K562 (cell line): ENCODE measurements around the gene HEPHL1. TPM values are rescaled to one million over a fixed set of nuclear protein-coding genes. Genes with fewer than 3 reads are reported as not detected.

Experiments used
- ATAC-seq: fragments of 200-7000 bp; cut with Tn5 transposase; 3 replicates; pipeline ENCODE4 v1.9.1; 2020; ENCODE audit warnings: moderate library complexity
- BruUV-seq: library from RNA; stranded (reverse); fragments of 400-500 nt; replicated peaks from 2 replicates; lab custom pipeline; 2021; lab: Mats Ljungman, UMichigan
- CTCF ChIA-PET: fragments of 300-600 bp; formaldehyde crosslinking; extraction: SDS; loops from one replicate; lab custom pipeline; 2021; ENCODE audit warnings: low intra/inter-chr PET ratio; lab: Yijun Ruan, JAX
- POLR2A ChIA-PET: fragments of 300-600, 350-650 bp; sonication (Branson Sonifier 250); formaldehyde crosslinking; extraction: SDS; loops from one replicate; lab custom pipeline; 2021; ENCODE audit warnings: antibody characterized with exemption, inconsistent platforms; lab: Yijun Ruan, JAX
- DNase-seq, 4 experiments: peaks; one replicate each; pipeline versions ENCODE4 v3.0.0 to v3.0.0-alpha.2; 2011 to 2018; ENCODE audit warnings: low spot score in 3 of 4, mixed read lengths in 3 of 4; ENCODE audit errors: extremely low read depth in 1 of 4
- FAIRE-seq: peaks from 2 replicates; lab custom pipeline; 2011; peaks lifted over from hg19 to GRCh38; lab: Jason Lieb, UNC
- H2AFZ ChIP-seq: 2 replicates; pipeline ENCODE4 v1.6.0; 2011; ENCODE audit warnings: low read depth, low read length, control low read depth, inconsistent platforms
- H3K27ac ChIP-seq: fragments of 200-600 bp; 3 replicates; pipeline ENCODE4 v1.8.0; 2011; ENCODE audit warnings: low read depth, mild to moderate bottlenecking, control low read depth, inconsistent platforms, low read length, moderate library complexity, mixed read lengths; ENCODE audit errors: extremely low read depth
- H3K27me3 ChIP-seq, 2 experiments: fragments of 300-600 bp in 1 of 2; 2 replicates in 1 of 2; 3 replicates in 1 of 2; pipeline versions ENCODE4 v1.6.0 to v1.8.0; 2011; ENCODE audit warnings: inconsistent platforms in 2 of 2, low read length in 2 of 2, mild to moderate bottlenecking in 1 of 2, mixed read lengths in 1 of 2, moderate library complexity in 1 of 2; ENCODE audit not compliant: control insufficient read depth in 2 of 2, insufficient read depth in 2 of 2
- H3K36me3 ChIP-seq: fragments of 300-600 bp; 3 replicates; pipeline ENCODE4 v1.8.0; 2011; ENCODE audit warnings: mild to moderate bottlenecking, low read length, inconsistent platforms; ENCODE audit not compliant: control insufficient read depth, insufficient read depth
- H3K4me1 ChIP-seq, 2 experiments: fragments of 200-600 bp in 1 of 2; replicated peaks in 1 of 2; 2 replicates in 1 of 2; 3 replicates in 1 of 2; pipeline versions ENCODE4 v1.5.1 to v1.8.0; 2011; ENCODE audit warnings: inconsistent platforms in 2 of 2, low read length in 2 of 2, mild to moderate bottlenecking in 1 of 2, mixed read lengths in 1 of 2, moderate library complexity in 1 of 2; ENCODE audit not compliant: control insufficient read depth in 2 of 2, insufficient read depth in 2 of 2
- H3K4me2 ChIP-seq: 2 replicates; pipeline ENCODE4 v1.6.1; 2011; ENCODE audit warnings: low read length, control low read depth, inconsistent platforms, mixed read lengths; ENCODE audit not compliant: insufficient read depth
- H3K4me3 ChIP-seq: fragments of 200-600 bp; sonication (generic), shearing (Covaris generic); 2 replicates; pipeline ENCODE4 v1.5.1; 2016; ENCODE audit warnings: control low read depth, inconsistent platforms
- H3K79me2 ChIP-seq: fragments of 200-600 bp; 3 replicates; pipeline ENCODE4 v1.8.0; 2011; ENCODE audit warnings: low read length, inconsistent platforms; ENCODE audit not compliant: control insufficient read depth, insufficient read depth
- H3K9ac ChIP-seq, 2 experiments: 2 replicates each; pipeline versions ENCODE4 v1.6.0 to v1.6.1; 2011; ENCODE audit warnings: low read depth in 2 of 2, low read length in 2 of 2, control low read depth in 1 of 2, inconsistent platforms in 1 of 2, mild to moderate bottlenecking in 1 of 2, mixed read lengths in 1 of 2; ENCODE audit not compliant: insufficient read depth in 1 of 2
- H3K9me1 ChIP-seq: one replicate; pipeline ENCODE4 v1.6.0; 2011; ENCODE audit warnings: inconsistent platforms, mild to moderate bottlenecking, low read length, moderate library complexity; ENCODE audit not compliant: control insufficient read depth, insufficient read depth
- H3K9me3 ChIP-seq: replicated peaks from 2 replicates; pipeline ENCODE4 v1.5.1; 2011; ENCODE audit warnings: low read depth, low read length, inconsistent platforms; ENCODE audit not compliant: control insufficient read depth, insufficient read depth
- H4K20me1 ChIP-seq: replicated peaks from 2 replicates; pipeline ENCODE4 v1.6.1; 2011; ENCODE audit warnings: low read length, inconsistent platforms, mixed read lengths; ENCODE audit not compliant: control insufficient read depth, insufficient read depth
- ASH1L ChIP-seq: fragments of 450-650 bp; IDR thresholded peaks from 2 replicates; pipeline ENCODE4 v1.6.1; 2018; ENCODE audit warnings: borderline replicate concordance, mild to moderate bottlenecking, low read depth; ENCODE audit not compliant: partially characterized antibody
- FOXA3 ChIP-seq, 2 experiments: fragments of 450-650 bp in 1 of 2; sonication (generic) in 1 of 2; formaldehyde crosslinking; IDR thresholded peaks in 1 of 2; conservative IDR thresholded peaks in 1 of 2; 2 replicates each; pipeline versions ENCODE4 v1.4.0 to v1.8.0; 2020 to 2022; ENCODE audit warnings: mild to moderate bottlenecking in 2 of 2, missing genetic modification reagents in 1 of 2
- KLF6 ChIP-seq: fragments of 250-450 bp; sonication (Bioruptor Pico); IDR thresholded peaks from 2 replicates; pipeline ENCODE4 v1.4.0; 2020; ENCODE audit warnings: mild to moderate bottlenecking, moderate library complexity, borderline replicate concordance
- PTTG1 ChIP-seq: fragments of 450-650 bp; IDR thresholded peaks from 2 replicates; pipeline ENCODE4 v1.6.1; 2016; ENCODE audit warnings: low read depth, mild to moderate bottlenecking, missing genetic modification characterization, missing compliant biosample characterization
- PYGO2 ChIP-seq: fragments of 450-650 bp; IDR thresholded peaks from 2 replicates; pipeline ENCODE4 v1.6.1; 2016; ENCODE audit warnings: mild to moderate bottlenecking, missing genetic modification characterization, moderate library complexity, missing compliant biosample characterization
- RAD21 ChIP-seq, 2 experiments: fragments of 250-450 bp in 1 of 2; fragments of 450-650 bp in 1 of 2; sonication (Bioruptor Pico) in 1 of 2; formaldehyde crosslinking in 1 of 2; IDR thresholded peaks in 1 of 2; conservative IDR thresholded peaks in 1 of 2; 2 replicates each; pipeline versions ENCODE4 v1.4.0 to v1.8.0; 2020 to 2022; ENCODE audit warnings: mild to moderate bottlenecking in 2 of 2, moderate library complexity in 1 of 2
- RFX5 ChIP-seq: IDR thresholded peaks from 2 replicates; pipeline ENCODE4 v1.6.1; 2011; ENCODE audit warnings: low read depth, mild to moderate bottlenecking, improper control_type of control experiment, low read length
- SPI1 ChIP-seq: IDR thresholded peaks from 2 replicates; pipeline ENCODE4 v1.6.1; 2011; ENCODE audit warnings: low read depth, low read length, control low read depth, borderline replicate concordance
- STAT6 ChIP-seq: sonication (generic); formaldehyde crosslinking; IDR thresholded peaks from 2 replicates; pipeline ENCODE4 v1.8.1; 2023; ENCODE audit warnings: mild to moderate bottlenecking, missing genetic modification reagents
- UBTF ChIP-seq, 2 experiments: IDR thresholded peaks; 2 replicates each; pipeline ENCODE4 v1.6.1; 2012; ENCODE audit warnings: improper control_type of control experiment in 2 of 2, low read depth in 2 of 2, low read length in 2 of 2, borderline replicate concordance in 1 of 2
- ZBTB9 ChIP-seq: fragments of 450-650 bp; formaldehyde crosslinking; IDR thresholded peaks from 2 replicates; pipeline ENCODE4 v1.4.0; 2020; ENCODE audit warnings: mild to moderate bottlenecking, moderate library complexity
- ZFP30 ChIP-seq: fragments of 250-450 bp; sonication (Bioruptor Pico); IDR thresholded peaks from 2 replicates; pipeline ENCODE4 v1.8.0; 2022; ENCODE audit warnings: moderate library complexity, mild to moderate bottlenecking, inconsistent platforms, borderline replicate concordance
- ZNF395 ChIP-seq: fragments of 200-800 bp; sonication (Bioruptor generic); IDR thresholded peaks from 2 replicates; pipeline ENCODE4 v1.6.1; 2017; ENCODE audit warnings: missing genetic modification characterization, missing compliant biosample characterization
- ZNF41 ChIP-seq: fragments of 250-450 bp; sonication (Bioruptor Pico); conservative IDR thresholded peaks from 2 replicates; pipeline ENCODE4 v1.4.0; 2020; ENCODE audit warnings: mild to moderate bottlenecking
- ZNF431 ChIP-seq: sonication (generic); formaldehyde crosslinking; IDR thresholded peaks from 2 replicates; pipeline ENCODE4 v1.8.0; 2022; ENCODE audit warnings: mild to moderate bottlenecking, missing genetic modification reagents
- in situ Hi-C: fragments of 300-500 bp; cut with MboI; formaldehyde crosslinking; loops from 4 replicates; pipeline ENCODE4 v1.15.0; 2018; ENCODE audit warnings: inconsistent platforms, mixed read lengths
- intact Hi-C: fragments of 100-400 bp; cut with micrococcal nuclease; formaldehyde crosslinking; loops from 2 replicates; pipeline ENCODE4 v1.14.2; 2022
- polyA plus RNA-seq, 8 experiments: library from polyadenylated mRNA; depleted of rRNA in 4 of 8; stranded (reverse) in 5 of 8; unstranded in 3 of 8; fragments of >200 nt; fragmentation: Nextera tagmentation in 2 of 8; fragmentation: Illumina TruSeq in 1 of 8; extraction: Ambion mirVana in 2 of 8; extraction: Trizol in 1 of 8; gene quantifications; 2 replicates each; pipeline versions ENCODE4 v1.2.1 to v1.2.3, GENCODE V29; 2011 to 2014; ENCODE audit warnings: inconsistent platforms in 1 of 8, missing spikeins in 1 of 8
- total RNA-seq, 7 experiments: library from RNA; depleted of rRNA in 6 of 7; stranded (reverse); fragments of >200 nt in 6 of 7; fragmentation: Illumina TruSeq in 2 of 7; extraction: Trizol in 2 of 7; gene quantifications; 2 replicates each; pipeline versions ENCODE4 v1.2.1 to v1.2.3, GENCODE V29; 2011 to 2021; ENCODE audit warnings: low replicate concordance in 1 of 7

The HEPHL1 gene
- total and polyA plus RNA-seq, 9 of the 15 experiments (the other 6 are each of a cell fraction or from before 2014, with no cell fraction given), result 0.01 TPM; not detected in 8

- Histone ChIP-seq H3K79me2 (no peaks in the 10 kb centered on the region), H3K9ac (no peak overlapping the region), H3K27me3 (no peaks in the 10 kb centered on the region), H2AFZ (no peak overlapping the region), H3K9me1 (no peaks in the 10 kb centered on the region), H3K4me3 (no peak overlapping the region), H3K4me1 (no peaks in the 10 kb centered on the region), H3K4me2 (no peak overlapping the region), H3K36me3 (no peaks in the 10 kb centered on the region), H3K27ac (no peak overlapping the region), H4K20me1 (no peaks in the 10 kb centered on the region), H3K9me3 (no peaks in the 10 kb centered on the region)
- BruUV-seq, result no TSS peak
- CTCF ChIA-PET, result no interaction called here
- FAIRE-seq, result no peak
- intact Hi-C loops (no loop called here), in situ Hi-C loops (no loop called here)
- DNase-seq, result no peak
- ATAC-seq, result no peak
- POLR2A ChIA-PET, result no interaction called here
- TF ChIP-seq RAD21 (CRISPR knock-in tag; conservative IDR thresholded peaks at IDR 0.05 in 1 of 2, IDR thresholded peaks at IDR 0.05 in 1 of 2), result no peak
- TF ChIP-seq UBTF (IDR thresholded peaks at IDR 0.05; ENCODE audit: borderline replicate concordance in 1 of 2, low read depth in 2 of 2, low read length in 2 of 2), result no peak
- TF ChIP-seq ZNF431, result no peak
- TF ChIP-seq RFX5, result no peak
- no peak for TF ChIP-seq STAT6
- no peak for TF ChIP-seq ZBTB9 (CRISPR knock-in tag)
- no peak for TF ChIP-seq PTTG1 (tag)
- no peak for TF ChIP-seq ZFP30 (CRISPR knock-in tag)
- no peak for TF ChIP-seq ZNF395
- no peak for TF ChIP-seq FOXA3 (CRISPR knock-in tag; conservative IDR thresholded peaks at IDR 0.05 in 1 of 2, IDR thresholded peaks at IDR 0.05 in 1 of 2)
- TF ChIP-seq PYGO2, result no peak
- no peak for TF ChIP-seq KLF6 (CRISPR knock-in tag)
- no peak for TF ChIP-seq ASH1L
- TF ChIP-seq ZNF41 (CRISPR knock-in tag), result no peak
- no peak for TF ChIP-seq SPI1
These were observed 13.7 kb upstream of the HEPHL1 start for GRCh38 chr11:94007426-94007825.
